GM21381 (cell line): ENCODE results near the gene MST1.

Experiments
- ATAC-seq: cut with Tn5 transposase; IDR thresholded peaks from one replicate; pipeline ENCODE4 v1.9.1; 2021; ENCODE audit warnings: mild to moderate bottlenecking, moderate library complexity; ENCODE audit not compliant: unreplicated experiment

The MST1 gene

DNA sequence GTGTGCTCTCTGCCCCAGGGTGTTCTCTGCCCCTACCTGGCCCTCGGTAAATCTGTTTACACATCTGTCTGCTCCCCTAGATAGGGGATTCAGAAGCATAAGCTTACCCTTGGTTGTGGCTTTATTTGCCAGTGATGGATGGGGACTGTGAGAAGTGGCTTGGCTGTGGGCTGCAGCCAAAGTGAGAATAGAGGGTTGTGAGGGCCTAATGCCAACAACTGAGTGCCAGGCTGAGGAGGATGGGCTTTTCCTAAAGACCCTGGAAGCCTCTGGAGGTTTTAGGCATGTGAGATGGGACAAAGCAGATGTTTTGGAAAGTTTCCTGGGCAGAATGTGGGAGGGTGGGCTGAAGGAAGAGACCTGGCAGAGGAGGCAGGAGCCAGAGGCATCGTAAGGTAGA is 30.6 kb downstream of the MST1 start:
- no peak for ATAC-seq

DNA sequence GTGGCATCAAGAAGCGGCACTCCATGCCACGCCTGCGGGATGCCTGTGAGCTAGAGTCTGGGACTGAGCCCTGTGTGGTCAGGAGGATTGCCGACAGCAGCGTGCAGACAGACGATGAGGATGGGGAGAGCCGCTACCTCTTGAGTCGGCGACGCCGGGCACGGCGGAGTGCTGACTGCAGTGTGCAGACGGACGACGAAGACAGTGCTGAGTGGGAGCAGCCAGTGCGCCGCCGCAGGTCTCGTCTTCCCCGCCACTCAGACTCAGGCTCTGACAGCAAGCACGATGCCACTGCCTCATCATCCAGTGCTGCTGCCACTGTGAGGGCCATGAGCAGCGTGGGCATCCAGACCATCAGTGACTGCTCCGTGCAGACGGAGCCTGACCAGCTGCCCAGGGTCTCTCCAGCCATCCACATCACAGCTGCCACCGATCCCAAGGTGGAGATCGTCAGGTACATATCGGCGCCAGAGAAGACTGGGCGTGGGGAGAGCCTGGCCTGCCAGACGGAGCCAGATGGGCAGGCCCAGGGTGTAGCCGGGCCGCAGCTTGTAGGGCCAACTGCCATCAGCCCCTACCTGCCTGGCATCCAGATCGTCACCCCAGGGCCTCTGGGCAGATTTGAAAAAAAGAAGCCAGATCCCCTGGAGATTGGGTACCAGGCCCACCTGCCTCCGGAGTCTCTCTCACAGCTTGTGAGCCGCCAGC is 31.9 kb downstream of the MST1 start:
- ATAC-seq, result no peak

DNA sequence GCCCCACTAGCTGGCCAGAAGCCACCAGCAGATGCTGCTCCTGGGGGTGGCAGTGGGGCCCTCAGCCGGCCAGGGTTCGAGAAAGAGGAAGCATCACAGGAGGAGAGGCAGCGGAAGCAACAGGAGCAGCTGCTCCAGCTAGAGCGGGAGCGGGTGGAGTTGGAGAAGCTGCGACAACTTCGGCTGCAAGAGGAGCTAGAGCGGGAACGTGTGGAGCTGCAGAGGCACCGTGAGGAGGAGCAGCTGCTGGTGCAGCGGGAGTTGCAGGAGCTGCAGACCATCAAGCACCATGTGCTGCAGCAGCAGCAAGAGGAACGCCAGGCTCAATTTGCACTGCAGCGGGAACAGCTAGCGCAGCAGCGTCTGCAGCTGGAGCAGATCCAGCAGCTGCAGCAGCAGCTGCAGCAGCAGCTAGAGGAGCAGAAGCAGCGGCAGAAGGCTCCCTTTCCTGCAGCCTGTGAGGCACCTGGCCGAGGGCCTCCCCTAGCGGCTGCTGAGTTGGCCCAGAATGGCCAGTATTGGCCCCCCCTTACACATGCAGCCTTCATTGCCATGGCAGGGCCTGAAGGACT is 32.6 kb downstream of the MST1 start:
- ATAC-seq, result no peak

DNA sequence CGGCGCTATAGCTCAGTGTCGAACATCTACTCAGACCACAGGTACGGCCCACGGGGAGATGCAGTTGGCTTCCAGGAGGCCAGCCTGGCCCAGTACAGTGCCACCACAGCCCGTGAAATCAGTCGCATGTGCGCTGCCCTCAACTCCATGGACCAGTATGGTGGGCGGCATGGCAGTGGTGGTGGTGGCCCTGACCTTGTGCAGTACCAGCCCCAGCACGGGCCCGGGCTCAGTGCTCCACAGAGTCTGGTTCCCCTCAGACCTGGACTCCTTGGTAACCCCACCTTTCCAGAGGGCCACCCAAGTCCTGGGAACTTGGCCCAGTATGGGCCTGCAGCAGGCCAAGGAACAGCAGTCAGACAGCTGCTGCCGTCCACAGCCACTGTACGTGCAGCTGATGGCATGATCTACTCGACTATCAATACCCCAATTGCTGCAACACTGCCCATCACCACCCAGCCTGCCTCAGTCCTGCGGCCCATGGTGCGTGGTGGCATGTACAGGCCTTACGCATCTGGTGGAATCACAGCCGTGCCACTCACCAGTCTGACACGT is 33.5 kb downstream of the MST1 start:
- no peak for ATAC-seq

DNA sequence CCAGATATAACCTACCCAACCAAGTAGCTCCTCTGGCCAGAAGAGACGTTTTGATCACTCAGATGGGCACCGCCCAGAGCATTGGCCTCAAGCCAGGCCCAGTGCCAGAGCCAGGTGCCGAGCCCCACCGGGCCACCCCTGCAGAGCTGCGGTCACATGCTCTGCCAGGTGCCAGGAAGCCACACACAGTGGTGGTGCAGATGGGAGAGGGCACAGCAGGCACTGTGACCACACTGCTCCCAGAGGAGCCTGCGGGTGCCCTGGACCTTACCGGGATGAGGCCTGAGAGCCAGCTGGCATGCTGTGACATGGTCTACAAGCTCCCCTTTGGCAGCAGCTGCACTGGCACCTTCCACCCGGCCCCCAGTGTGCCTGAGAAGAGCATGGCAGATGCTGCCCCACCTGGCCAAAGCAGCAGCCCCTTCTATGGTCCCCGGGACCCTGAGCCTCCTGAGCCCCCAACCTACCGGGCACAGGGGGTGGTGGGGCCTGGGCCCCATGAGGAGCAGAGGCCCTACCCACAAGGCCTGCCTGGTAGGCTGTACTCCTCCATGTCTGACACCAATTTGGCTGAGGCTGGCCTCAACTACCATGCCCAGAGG is 34.2 kb downstream of the MST1 start:
- ATAC-seq, result no peak

DNA sequence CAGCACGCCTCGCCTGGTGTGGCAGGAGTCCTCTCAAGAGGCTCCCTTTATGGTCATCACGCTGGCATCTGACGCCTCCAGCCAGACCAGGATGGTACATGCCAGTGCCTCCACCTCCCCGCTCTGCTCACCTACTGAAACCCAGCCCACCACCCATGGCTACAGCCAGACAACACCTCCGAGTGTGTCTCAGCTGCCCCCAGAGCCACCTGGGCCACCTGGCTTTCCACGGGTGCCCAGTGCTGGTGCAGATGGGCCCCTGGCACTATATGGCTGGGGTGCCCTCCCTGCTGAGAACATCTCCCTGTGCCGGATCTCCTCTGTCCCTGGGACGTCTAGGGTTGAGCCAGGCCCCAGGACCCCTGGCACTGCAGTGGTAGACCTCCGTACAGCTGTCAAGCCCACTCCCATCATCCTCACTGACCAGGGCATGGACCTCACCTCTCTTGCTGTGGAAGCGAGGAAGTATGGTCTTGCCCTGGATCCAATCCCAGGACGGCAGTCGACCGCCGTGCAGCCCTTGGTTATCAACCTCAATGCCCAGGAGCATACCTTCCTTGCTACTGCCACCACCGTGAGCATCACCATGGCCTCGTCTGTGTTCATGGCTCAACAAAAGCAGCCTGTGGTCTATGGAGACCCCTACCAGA is 35.0 kb downstream of the MST1 start:
- no peak for ATAC-seq

DNA sequence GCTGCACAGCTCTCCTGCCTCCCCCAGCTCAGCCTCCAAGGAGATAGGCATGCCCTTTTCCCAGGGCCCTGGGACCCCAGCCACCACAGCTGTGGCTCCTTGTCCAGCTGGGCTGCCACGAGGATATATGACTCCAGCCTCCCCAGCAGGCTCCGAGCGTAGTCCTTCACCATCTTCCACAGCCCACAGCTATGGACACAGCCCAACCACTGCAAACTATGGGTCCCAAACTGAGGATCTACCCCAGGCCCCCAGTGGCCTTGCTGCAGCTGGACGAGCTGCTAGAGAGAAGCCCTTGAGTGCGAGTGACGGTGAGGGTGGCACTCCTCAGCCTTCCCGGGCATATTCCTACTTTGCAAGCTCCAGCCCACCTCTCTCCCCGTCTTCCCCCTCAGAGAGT is 35.7 kb downstream of the MST1 start:
- no peak for ATAC-seq

DNA sequence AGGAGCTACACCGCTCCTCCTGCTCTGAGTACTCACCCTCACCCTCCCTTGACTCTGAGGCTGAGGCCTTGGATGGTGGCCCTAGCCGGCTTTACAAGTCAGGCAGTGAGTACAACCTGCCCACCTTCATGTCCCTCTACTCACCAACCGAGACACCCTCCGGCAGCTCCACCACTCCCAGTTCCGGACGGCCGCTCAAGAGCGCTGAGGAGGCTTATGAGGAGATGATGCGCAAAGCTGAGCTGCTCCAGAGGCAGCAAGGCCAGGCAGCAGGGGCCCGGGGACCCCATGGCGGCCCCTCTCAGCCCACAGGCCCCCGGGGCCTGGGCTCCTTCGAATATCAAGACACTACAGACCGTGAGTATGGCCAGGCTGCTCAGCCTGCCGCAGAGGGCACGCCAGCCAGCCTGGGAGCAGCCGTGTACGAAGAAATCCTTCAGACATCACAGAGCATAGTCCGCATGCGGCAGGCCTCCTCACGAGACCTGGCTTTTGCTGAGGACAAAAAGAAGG is 36.3 kb downstream of the MST1 start:
- ATAC-seq, result no peak

DNA sequence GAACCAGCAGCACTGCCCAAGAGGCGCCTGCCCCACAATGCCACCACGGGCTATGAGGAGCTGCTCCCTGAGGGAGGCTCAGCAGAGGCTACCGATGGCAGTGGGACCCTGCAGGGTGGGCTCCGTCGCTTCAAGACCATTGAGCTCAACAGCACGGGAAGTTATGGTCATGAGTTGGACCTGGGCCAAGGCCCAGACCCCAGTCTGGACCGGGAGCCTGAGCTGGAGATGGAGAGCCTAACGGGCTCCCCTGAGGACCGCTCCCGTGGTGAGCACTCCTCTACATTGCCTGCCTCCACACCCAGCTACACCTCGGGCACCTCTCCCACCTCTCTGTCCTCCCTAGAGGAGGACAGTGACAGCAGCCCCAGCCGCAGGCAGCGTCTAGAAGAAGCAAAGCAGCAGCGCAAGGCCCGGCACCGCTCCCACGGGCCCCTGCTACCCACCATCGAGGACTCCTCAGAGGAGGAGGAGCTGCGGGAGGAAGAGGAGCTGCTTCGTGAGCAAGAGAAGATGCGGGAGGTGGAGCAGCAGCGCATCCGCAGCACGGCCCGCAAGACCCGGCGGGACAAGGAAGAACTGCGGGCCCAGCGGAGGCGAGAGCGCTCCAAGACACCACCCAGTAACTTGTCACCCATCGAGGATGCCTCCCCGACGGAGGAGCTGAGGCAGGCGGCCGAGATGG is 36.9 kb downstream of the MST1 start:
- ATAC-seq, result no peak

DNA sequence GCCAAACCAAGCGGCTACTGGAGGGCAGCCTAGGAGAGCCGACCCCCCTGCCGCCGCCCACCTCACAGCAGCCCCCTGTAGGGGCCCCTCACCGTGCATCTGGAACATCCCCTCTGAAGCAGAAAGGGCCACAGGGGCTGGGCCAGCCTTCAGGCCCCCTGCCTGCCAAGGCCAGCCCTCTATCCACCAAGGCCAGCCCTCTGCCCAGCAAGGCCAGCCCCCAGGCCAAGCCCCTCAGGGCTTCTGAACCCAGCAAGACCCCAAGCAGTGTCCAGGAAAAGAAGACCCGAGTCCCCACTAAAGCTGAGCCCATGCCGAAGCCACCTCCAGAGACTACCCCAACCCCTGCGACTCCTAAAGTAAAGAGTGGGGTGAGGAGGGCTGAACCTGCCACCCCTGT is 38.6 kb downstream of the MST1 start:
- no peak for ATAC-seq

DNA sequence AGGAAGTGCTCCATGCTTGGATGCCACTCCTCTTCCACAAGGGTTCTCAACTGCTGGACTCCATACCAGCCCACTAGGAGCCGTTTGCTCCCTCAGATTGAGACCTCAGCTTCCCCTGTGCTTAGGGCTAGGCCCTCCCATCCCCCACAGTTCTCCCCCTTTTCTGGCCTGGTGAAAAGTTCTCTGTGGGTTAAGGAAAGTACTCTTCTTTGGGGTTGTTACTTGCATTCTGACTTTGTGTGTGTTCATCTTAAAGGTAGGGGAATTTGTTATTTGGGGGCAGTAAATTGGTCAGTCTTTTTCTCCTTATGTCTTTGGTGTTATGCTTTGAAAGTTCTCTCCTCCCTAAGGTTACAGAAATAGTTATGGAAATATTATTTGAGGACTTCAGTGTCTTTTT is 39.1 kb downstream of the MST1 start:
- ATAC-seq, result no peak

DNA sequence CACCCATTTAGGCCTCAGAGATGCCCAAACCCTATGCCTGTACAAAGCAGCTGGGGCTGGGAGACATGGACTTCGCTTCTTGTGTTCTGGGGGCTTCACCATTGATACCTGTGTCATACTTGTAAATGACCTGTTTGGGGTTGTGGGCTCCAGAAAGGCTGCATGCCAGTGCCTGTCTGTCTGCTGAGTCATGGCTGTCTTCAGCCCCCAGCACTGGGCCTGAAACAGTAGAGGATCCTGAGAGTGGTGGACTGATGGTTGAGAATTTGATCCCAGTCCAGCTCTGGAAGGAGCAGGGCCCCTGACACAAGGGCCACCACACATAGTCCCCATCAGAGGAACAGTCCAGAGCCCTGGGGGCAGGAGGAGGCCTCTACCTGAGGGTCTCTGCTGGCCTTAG is 39.7 kb downstream of the MST1 start:
- no peak for ATAC-seq

DNA sequence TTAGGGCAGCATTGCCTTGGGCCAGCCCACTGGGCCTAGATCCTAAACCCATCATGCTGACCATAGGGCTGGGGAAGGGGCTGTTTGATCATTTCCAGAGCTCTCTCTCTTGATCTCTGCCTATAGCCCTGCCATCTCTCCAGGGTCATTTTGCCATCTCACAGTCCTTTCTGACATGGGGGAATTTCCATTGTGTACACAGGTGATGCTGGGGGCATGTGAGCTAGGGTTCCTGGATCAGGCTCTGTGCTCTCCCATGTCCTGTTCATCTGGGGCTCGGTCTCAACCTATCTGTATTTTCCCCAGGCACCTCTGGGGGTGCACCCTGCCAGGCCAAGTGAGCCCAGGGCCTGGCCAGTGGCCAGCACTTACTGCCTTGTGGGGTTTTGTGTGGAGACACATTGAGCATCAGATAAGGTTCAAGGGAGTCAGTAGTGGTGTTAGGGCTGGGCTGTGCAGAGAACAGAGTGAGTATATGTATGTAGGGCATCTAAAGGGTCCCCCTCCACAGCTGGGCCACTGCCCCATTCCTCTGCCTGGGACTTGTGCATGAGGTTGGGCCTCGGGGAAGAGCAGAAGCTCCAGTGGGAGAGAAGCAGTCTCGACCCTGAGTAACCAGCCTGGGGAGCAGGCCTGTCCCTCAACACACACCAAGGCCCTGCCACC is 40.8 kb downstream of the MST1 start:
- ATAC-seq, result no peak

DNA sequence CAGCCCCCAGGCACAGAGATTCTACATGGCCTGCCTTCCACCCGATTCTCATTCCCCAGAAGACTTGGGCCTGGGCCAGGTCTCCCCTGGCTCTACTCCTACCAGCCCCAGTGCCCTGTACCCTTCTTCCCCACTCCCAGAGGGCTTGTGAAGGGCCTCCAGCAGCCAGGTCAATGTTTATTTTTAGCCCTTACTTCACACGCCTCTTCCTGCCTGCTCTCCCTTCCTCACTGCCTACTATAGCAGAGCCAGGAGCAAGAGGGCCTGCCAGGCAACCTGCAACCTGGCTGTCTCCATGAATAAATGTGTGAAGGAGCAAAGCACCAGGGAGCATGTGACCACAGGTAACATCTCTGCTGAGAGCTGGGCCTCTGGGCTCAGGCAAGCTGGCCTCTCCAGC is 41.5 kb downstream of the MST1 start:
- ATAC-seq, result no peak

DNA sequence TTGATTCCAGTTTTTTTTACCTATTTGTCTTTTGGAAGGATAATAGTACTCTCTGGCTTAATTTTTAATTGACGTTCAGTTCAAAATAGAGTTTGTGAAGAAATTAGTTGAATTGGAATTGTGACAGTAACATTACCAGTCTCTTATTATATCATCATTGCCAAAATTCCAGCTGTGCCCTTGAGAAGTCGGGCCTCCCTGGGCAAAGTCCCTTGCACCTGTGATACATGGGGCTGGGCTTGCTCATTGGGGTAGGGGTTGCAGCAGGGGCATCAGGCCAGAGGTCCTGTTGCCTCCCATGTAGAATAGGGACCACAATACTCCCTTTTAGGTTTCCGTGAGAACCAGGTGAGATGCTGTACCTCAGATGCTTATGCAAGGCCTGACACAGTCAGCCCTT is 43.0 kb downstream of the MST1 start:
- ATAC-seq, result no peak

DNA sequence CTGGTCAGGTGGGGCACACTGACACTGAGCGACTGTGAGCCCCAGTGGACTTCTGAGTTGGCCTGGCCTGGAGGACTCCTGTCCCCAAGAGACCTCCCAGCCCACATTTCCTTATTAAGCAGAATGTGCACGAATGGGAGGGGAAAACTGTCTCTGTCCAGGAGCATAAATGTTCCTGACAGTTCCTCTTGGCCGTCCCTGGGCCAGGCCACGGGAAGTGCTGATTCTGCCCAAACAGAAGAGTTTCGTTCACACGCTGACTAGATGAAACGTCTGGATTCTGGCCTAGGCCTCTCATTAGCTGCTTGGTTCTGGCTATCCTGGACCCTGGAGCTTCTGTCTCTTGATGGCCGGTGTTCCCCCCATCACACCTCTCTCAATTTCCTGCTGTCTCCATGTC is 44.6 kb downstream of the MST1 start:
- ATAC-seq, result no peak

DNA sequence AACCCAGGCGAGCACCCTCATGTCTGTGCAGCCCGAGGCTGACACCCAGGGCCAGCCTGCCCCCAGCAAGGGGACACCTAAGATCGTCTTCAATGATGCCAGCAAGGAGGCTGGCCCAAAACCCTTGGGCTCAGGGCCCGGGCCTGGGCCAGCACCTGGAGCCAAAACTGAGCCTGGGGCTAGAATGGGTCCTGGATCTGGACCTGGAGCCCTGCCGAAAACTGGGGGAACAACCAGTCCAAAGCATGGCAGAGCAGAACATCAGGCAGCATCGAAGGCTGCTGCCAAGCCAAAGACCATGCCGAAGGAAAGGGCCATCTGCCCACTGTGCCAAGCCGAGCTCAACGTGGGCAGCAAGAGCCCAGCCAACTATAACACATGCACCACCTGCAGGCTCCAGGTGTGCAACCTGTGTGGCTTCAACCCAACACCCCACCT is 46.5 kb downstream of the MST1 start:
- no peak for ATAC-seq

DNA sequence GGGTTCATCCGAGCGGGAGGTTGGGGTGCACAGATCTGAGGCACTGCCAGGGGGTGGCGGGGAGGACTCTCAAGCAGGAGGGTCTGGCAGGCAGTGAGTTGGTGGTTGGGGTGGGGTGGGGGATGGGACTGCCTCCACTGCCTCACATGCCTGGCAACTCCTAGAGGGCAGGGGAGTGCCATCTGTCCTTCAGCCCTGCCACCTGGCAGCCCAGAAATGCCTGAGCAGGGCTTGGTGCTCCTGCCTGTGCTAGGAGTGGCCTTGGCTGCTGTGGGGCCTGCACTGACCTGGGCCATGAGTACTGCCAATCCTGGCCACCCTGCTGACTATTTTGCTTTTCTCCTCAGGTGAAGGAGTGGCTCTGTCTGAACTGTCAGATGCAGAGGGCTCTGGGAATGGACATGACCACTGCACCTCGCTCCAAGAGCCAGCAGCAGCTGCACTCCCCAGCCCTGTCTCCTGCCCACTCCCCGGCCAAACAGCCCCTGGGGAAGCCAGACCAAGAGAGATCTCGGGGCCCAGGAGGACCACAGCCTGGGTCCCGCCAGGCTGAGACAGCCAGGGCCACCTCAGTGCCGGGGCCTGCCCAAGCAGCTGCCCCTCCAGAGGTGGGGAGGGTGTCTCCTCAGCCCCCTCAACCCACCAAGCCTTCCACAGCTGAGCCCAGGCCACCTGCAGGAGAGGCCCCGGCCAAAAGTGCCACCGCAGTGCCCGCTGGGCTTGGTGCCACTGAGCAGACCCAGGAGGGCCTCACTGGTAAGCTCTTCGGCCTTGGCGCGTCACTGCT is 47.2 kb downstream of the MST1 start:
- ATAC-seq, result no peak

DNA sequence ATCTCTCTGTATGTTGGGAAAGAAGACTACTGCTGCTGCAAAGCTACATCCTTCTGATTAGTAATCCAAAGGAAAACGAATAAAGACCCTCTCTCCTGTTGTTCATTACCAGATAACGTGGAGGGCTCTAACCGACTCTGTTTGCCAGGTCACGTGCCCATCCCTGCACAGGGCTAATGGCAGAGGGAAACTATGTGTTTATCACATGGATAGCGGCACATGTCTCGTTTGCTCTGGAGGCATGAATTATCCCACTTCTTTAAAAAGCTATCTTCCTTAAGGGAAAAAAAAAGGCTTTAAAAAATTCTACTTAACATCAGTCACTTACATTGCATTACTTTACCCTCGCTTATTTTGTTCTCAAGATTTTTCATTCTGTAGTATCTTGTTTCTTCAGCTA is 48.0 kb downstream of the MST1 start:
- ATAC-seq, result no peak

DNA sequence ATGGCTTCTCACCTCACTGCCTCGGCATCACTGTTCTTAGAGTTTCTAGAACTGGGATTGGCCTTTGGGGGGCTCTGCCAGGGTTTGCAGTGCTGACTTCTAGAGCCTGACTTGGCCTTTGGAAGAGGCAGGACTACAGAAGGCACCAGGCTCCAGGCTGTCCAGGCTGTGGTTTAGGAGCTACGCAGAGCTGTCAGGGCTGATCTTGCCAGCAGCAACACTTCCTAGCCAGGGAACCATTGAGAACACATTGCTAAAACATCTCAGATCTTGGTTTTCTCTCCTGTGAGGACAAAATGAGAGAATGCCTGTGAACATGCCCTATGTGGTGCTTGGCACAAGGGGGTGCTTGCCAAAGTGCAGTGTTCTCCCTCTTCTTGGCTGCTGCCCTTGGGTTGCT is 49.7 kb downstream of the MST1 start:
- no peak for ATAC-seq
